Hypothalamus (tissue), 51 donors: ENCODE measurements around the gene KCNIP1.

ENCODE experiments used
- DNase-seq, 51 donors: peaks; one replicate each; lab custom pipeline; 2025; lab: John Stamatoyannopoulos, UW

KCNIP1 gene

GRCh38 chr5:170482511-170482910 is 21.3 kb upstream of the KCNIP1 start:
- DNase-seq: no peak

- peak in 1 of 51 donors; percentile 36 for DNase-seq
Observed at GRCh38 chr5:170483701-170484458, 19.9 kb upstream of the KCNIP1 start.

GRCh38 chr5:170484459-170484831 is 19.4 kb upstream of the KCNIP1 start:
- DNase-seq: no peak

- DNase-seq: no peak
Observed at GRCh38 chr5:170484847-170485615, 18.8 kb upstream of the KCNIP1 start.

- no peak for DNase-seq
Observed at GRCh38 chr5:170485616-170485911, 18.3 kb upstream of the KCNIP1 start.

- DNase-seq: no peak
Observed at GRCh38 chr5:170486371-170486770, 17.4 kb upstream of the KCNIP1 start.

- no peak for DNase-seq
Observed at GRCh38 chr5:170488570-170488969, 15.2 kb upstream of the KCNIP1 start.

- no peak for DNase-seq
Observed at GRCh38 chr5:170489199-170489598, 14.6 kb upstream of the KCNIP1 start.

- no peak for DNase-seq
Observed at GRCh38 chr5:170490381-170490780, 13.4 kb upstream of the KCNIP1 start.

GRCh38 chr5:170491479-170491878 is 12.3 kb upstream of the KCNIP1 start:
- no peak for DNase-seq

GRCh38 chr5:170493028-170493820 is 10.6 kb upstream of the KCNIP1 start:
- peak in 16 of 51 donors; percentile 9 to 44 (median 22) for DNase-seq

GRCh38 chr5:170494041-170494440 is 9.8 kb upstream of the KCNIP1 start:
- DNase-seq: peak in 3 of 51 donors; percentile 14 to 26 (median 25)

- no peak for DNase-seq
Observed at GRCh38 chr5:170495825-170496661, 7.8 kb upstream of the KCNIP1 start.

- DNase-seq: no peak
Observed at GRCh38 chr5:170496662-170497028, 7.2 kb upstream of the KCNIP1 start.

GRCh38 chr5:170497311-170498038 is 6.3 kb upstream of the KCNIP1 start:
- peak in 2 of 51 donors; percentile 14 to 22 for DNase-seq

GRCh38 chr5:170498811-170499351 is 4.9 kb upstream of the KCNIP1 start:
- DNase-seq: no peak

GRCh38 chr5:170499621-170500020 is 4.2 kb upstream of the KCNIP1 start:
- DNase-seq: no peak

GRCh38 chr5:170501361-170501760 is 2.5 kb upstream of the KCNIP1 start:
- DNase-seq: no peak

GRCh38 chr5:170501931-170502330 is 1.9 kb upstream of the KCNIP1 start:
- no peak for DNase-seq
